CD14-positive monocyte (primary cell): Measurements from ENCODE around the gene NAA60. TPM values are rescaled to one million over a fixed set of nuclear protein-coding genes. Genes with fewer than 3 reads are reported as not detected.

Experiments used
- DNase-seq, 3 donors: peaks; one replicate each; pipeline ENCODE4 v3.0.0-alpha.2; 2011 to 2022
- H2AFZ ChIP-seq: 2 replicates; pipeline ENCODE4 v1.6.0; 2012; ENCODE audit warnings: mild to moderate bottlenecking, low read depth, low read length, inconsistent platforms; ENCODE audit not compliant: insufficient read depth, poor library complexity, severe bottlenecking
- H3K27ac ChIP-seq, 2 donors: 1 replicate in 1 of 2; 2 replicates in 1 of 2; pipeline ENCODE4 v1.5.1; 2012 to 2013; ENCODE audit warnings: low read length in 2 of 2, control low read depth in 1 of 2, inconsistent platforms in 1 of 2, low read depth in 1 of 2, mild to moderate bottlenecking in 1 of 2
- H3K27me3 ChIP-seq, 2 donors: one replicate each; pipeline versions ENCODE4 v1.6.0 to v1.6.1; 2011 to 2013; ENCODE audit warnings: low read length in 2 of 2; ENCODE audit not compliant: control insufficient read depth in 2 of 2, insufficient read depth in 2 of 2
- H3K36me3 ChIP-seq, 2 donors: replicated peaks in 1 of 2; 1 replicate in 1 of 2; 2 replicates in 1 of 2; pipeline versions ENCODE4 v1.5.1 to v1.6.1; 2012 to 2013; ENCODE audit warnings: low read length in 2 of 2, control low read depth in 1 of 2, inconsistent platforms in 1 of 2, mild to moderate bottlenecking in 1 of 2; ENCODE audit not compliant: insufficient read depth in 2 of 2, control insufficient read depth in 1 of 2
- H3K4me1 ChIP-seq, 2 donors: 1 replicate in 1 of 2; 2 replicates in 1 of 2; pipeline versions ENCODE4 v1.5.1 to v1.6.1; 2012 to 2013; ENCODE audit warnings: low read length in 2 of 2, control low read depth in 1 of 2, inconsistent platforms in 1 of 2, mild to moderate bottlenecking in 1 of 2, moderate library complexity in 1 of 2; ENCODE audit not compliant: insufficient read depth in 2 of 2, control insufficient read depth in 1 of 2
- H3K4me2 ChIP-seq: replicated peaks from 2 replicates; pipeline ENCODE3; 2012; ENCODE audit warnings: low read length, moderate library complexity, mild to moderate bottlenecking; ENCODE audit not compliant: poor library complexity, severe bottlenecking; ENCODE audit errors: extremely low read depth
- H3K4me3 ChIP-seq, 3 experiments: fragments of 200-600 bp in 1 of 3; sonication (generic) in 1 of 3; replicated peaks in 1 of 3; 1 replicate in 2 of 3; 2 replicates in 1 of 3; pipeline ENCODE4 v1.5.1; 2011 to 2013; ENCODE audit warnings: low read length in 3 of 3, mild to moderate bottlenecking in 3 of 3, control low read depth in 2 of 3, low read depth in 2 of 3, inconsistent platforms in 1 of 3, moderate library complexity in 1 of 3
- H3K79me2 ChIP-seq: 2 replicates; pipeline ENCODE4 v1.6.0; 2012; ENCODE audit warnings: mild to moderate bottlenecking, control low read depth, inconsistent platforms, low read length, moderate library complexity; ENCODE audit not compliant: insufficient read depth
- H3K9ac ChIP-seq: 2 replicates; pipeline ENCODE4 v1.6.0; 2017; ENCODE audit warnings: low read length, mild to moderate bottlenecking; ENCODE audit not compliant: insufficient read depth, poor library complexity, severe bottlenecking
- H3K9me3 ChIP-seq, 2 donors: replicated peaks in 1 of 2; 1 replicate in 1 of 2; 2 replicates in 1 of 2; pipeline versions ENCODE4 v1.5.1 to v1.6.1; 2012 to 2013; ENCODE audit warnings: low read length in 2 of 2, control low read depth in 1 of 2; ENCODE audit not compliant: control insufficient read depth in 1 of 2, insufficient read depth in 1 of 2
- H4K20me1 ChIP-seq: 2 replicates; pipeline ENCODE4 v1.6.0; 2012; ENCODE audit warnings: mild to moderate bottlenecking, low read length, control low read depth, moderate library complexity; ENCODE audit not compliant: insufficient read depth
- H3K27ac Mint-ChIP-seq, 7 donors: one replicate each; pipeline ENCODE4 v1.8.0; 2020; ENCODE audit warnings: mild to moderate bottlenecking in 7 of 7, mixed read lengths in 7 of 7, moderate library complexity in 6 of 7, inconsistent platforms in 2 of 7
- H3K27me3 Mint-ChIP-seq, 3 donors: one replicate each; pipeline ENCODE4 v1.8.0; 2021 to 2022; ENCODE audit warnings: low read depth in 3 of 3, mild to moderate bottlenecking in 3 of 3, mixed read lengths in 3 of 3, moderate library complexity in 3 of 3, inconsistent platforms in 1 of 3
- H3K36me3 Mint-ChIP-seq, 2 donors: one replicate each; pipeline ENCODE4 v1.8.0; 2020; ENCODE audit warnings: mixed read lengths in 2 of 2, inconsistent platforms in 1 of 2, mild to moderate bottlenecking in 1 of 2
- H3K4me1 Mint-ChIP-seq: one replicate; pipeline ENCODE4 v1.8.0; 2020; ENCODE audit warnings: mild to moderate bottlenecking, mixed read lengths
- H3K4me3 Mint-ChIP-seq, 2 donors: one replicate each; pipeline ENCODE4 v1.8.0; 2020; ENCODE audit warnings: mild to moderate bottlenecking in 2 of 2, mixed read lengths in 2 of 2, moderate library complexity in 1 of 2
- H3K9me3 Mint-ChIP-seq, 7 donors: one replicate each; pipeline ENCODE4 v1.8.0; 2020 to 2022; ENCODE audit warnings: mixed read lengths in 7 of 7, mild to moderate bottlenecking in 6 of 7, moderate library complexity in 6 of 7, inconsistent platforms in 2 of 7
- WGBS: methylation state at CpG from one replicate; pipeline ENCODE4 v1.1.5; 2013; ENCODE audit warnings: missing lambda C conversion rate; ENCODE audit not compliant: insufficient coverage; 5-methylcytosine and 5-hydroxymethylcytosine counted together
- intact Hi-C, 2 donors: fragments of 100-400 bp; cut with micrococcal nuclease; formaldehyde crosslinking; loops; one replicate each; pipeline versions ENCODE4 v1.15.0 to v1.15.1; 2023
- polyA minus RNA-seq: library from RNA; depleted of rRNA, polyadenylated mRNA; stranded (reverse); fragments of >200 nt; gene quantifications from 2 replicates; pipeline ENCODE4 v1.2.3, GENCODE V29; 2012
- polyA plus RNA-seq, 3 donors: library from polyadenylated mRNA; depleted of rRNA in 1 of 3; unstranded in 2 of 3; stranded (reverse) in 1 of 3; fragments of 300-500 nt in 2 of 3; fragments of >200 nt in 1 of 3; fragmentation: Illumina TruSeq in 2 of 3; gene quantifications; 1 replicate in 2 of 3; 2 replicates in 1 of 3; pipeline ENCODE4 v1.2.3, GENCODE V29; 2012 to 2021
- total RNA-seq, 12 experiments: library from RNA in 1 of 12; stranded (reverse) in 1 of 12; fragments of 120-200 nt in 1 of 12; gene quantifications; one replicate each; pipeline ENCODE4 v1.2.4 and lab custom pipeline; 2013 to 2026; ENCODE audit warnings: mixed read lengths in 6 of 12, inconsistent platforms in 1 of 12
- TF ChIP-seq, protein P1 (sequence below): fragments of 200-600 bp; IDR thresholded peaks from one replicate; pipeline ENCODE4 v1.8.0; 2022; ENCODE audit warnings: antibody characterized with exemption, mild to moderate bottlenecking

NAA60 gene
- 13.9 TPM for total RNA-seq (2013)
- 10 to 100 TPM; 19.5 to 48.8 (median 29.7) TPM for polyA plus RNA-seq
- polyA minus RNA-seq: 9.1 and 18.2 TPM in 2 replicates
- 5.7 to 34.4 (median 12.7) reads per million in 11 experiments for total RNA-seq (lab: John Stamatoyannopoulos, UW)

DNA sequence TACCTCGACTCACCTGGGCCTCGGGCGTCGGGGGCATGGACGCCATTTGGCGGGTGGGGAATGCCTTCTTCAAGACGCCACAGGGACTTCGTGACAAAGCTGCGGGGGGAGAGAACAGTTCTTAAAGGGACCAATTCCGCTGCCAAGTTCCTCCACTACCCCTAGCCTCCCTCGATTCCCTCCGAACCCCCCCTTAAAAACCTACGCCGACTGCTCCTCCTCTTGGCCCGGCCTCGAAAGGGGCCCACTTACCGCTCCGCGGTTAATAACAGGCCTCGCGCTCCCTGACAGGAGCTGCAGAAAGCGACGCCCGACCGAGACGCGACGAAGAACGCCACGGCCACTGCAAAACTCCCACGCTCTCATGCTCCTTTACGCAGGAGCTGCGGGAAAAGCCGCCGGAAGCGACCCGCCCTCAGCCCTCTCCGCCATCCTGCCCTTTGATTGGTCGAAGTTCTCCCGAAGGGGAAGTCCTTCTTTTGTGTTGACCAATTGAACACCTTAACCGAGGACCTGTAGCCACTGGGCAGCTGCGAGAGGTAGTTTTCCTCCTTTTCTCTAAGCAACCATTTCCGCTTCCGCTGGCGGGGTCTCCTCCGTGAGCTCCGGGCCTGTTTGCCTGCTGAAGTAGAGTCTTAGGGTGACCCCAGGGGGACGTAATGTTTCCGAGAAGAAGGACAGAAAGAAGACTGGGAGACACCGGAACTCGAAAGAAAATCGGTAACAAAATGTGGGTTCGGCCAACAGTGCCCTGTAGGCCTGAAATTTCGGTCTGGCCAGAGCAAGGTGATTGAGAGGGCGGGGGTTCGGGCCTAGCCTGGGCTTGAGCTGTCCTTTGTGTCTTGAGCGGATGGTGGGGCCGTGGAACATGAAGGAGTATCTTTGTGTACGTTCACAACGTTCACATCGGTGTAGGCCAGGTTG lies at the start of gene NAA60, which contains the start of gene ZNF597:
Gene NAA60 (plus strand): TSS at position 573 of the 924 bp plus-strand sequence. CDS start 32,548 bp downstream, outside the sequence.
Gene ZNF597 (minus strand): TSS at position 397 of the 924 bp plus-strand sequence. CDS start 351 bp downstream, at position 46.
- Histone ChIP-seq H2AFZ (peak within 1 kb of the TSS; percentile 77), H3K27ac (peak within 1 kb of the TSS; percentile 68 to 79), H3K36me3 (peaks cover 8 to 36% of the 10 kb centered on the region in 2 donors), H3K4me1 (peaks cover 11 to 19% of the 10 kb centered on the region in 2 donors), H3K9ac (peak within 1 kb of the TSS; percentile 70), H3K4me3 (peak within 1 kb of the TSS; percentile 45 to 82 (median 76)), H3K9me3 (peaks cover 23 to 39% of the 10 kb centered on the region in 2 donors), H3K27me3 (no peaks in the 10 kb centered on the region), H3K79me2 (peaks cover 26% of the 10 kb centered on the region), H3K4me2 (peak within 1 kb of the TSS; percentile 93), H4K20me1 (no peaks in the 10 kb centered on the region)
- 45% methylated on average over 56 of the region's 61 CpGs for WGBS
- Mint-ChIP-seq H3K4me3 (peak within 1 kb of the TSS; percentile 96 to 98), H3K36me3 (peaks cover 19 to 42% of the 10 kb centered on the region in 2 donors), H3K9me3 (peaks cover 23 to 59% (median 55%) of the 10 kb centered on the region in 7 donors), H3K27ac (peak within 1 kb of the TSS; percentile 84 to 99 (median 94)), H3K4me1 (peaks cover 11% of the 10 kb centered on the region), H3K27me3 (peaks cover 3 to 9% (median 5%) of the 10 kb centered on the region in 3 donors)
- intact Hi-C loops: loop anchor here (5.0 kb wide), 2 partner anchors 46 to 161 kb away; partner anchors contain the start of gene ZNF263 (in 1 of the 2)
- DNase-seq: peak; percentile 81 to 89 (median 87)
- TF ChIP-seq, protein P1, sequence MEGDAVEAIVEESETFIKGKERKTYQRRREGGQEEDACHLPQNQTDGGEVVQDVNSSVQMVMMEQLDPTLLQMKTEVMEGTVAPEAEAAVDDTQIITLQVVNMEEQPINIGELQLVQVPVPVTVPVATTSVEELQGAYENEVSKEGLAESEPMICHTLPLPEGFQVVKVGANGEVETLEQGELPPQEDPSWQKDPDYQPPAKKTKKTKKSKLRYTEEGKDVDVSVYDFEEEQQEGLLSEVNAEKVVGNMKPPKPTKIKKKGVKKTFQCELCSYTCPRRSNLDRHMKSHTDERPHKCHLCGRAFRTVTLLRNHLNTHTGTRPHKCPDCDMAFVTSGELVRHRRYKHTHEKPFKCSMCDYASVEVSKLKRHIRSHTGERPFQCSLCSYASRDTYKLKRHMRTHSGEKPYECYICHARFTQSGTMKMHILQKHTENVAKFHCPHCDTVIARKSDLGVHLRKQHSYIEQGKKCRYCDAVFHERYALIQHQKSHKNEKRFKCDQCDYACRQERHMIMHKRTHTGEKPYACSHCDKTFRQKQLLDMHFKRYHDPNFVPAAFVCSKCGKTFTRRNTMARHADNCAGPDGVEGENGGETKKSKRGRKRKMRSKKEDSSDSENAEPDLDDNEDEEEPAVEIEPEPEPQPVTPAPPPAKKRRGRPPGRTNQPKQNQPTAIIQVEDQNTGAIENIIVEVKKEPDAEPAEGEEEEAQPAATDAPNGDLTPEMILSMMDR: no peak

- peak overlapping the region; percentile 39 to 80 for H3K27ac ChIP-seq
- peak overlapping the region; percentile 88 for H3K9ac ChIP-seq
- TF ChIP-seq, protein P1: no peak
- Mint-ChIP-seq H3K36me3 (peaks cover 53 to 61% of the 10 kb centered on the region in 2 donors), H3K9me3 (peaks cover 36 to 57% (median 53%) of the 10 kb centered on the region in 7 donors), H3K4me3 (peak overlapping the region; percentile 85 to 96), H3K27ac (peak overlapping the region; percentile 79 to 89 (median 80)), H3K4me1 (peaks cover 25% of the 10 kb centered on the region), H3K27me3 (peaks cover 0 to 4% (median 0%) of the 10 kb centered on the region in 3 donors)
- peaks cover 45 to 46% of the 10 kb centered on the region in 2 donors for H3K9me3 ChIP-seq
- H4K20me1 ChIP-seq: no peaks in the 10 kb centered on the region
- no peak for DNase-seq
- H2AFZ ChIP-seq: peak overlapping the region; percentile 98
- WGBS: under 1% methylated on average over 12 of the region's 18 CpGs
- H3K4me3 ChIP-seq: peak overlapping the region; percentile 72 to 90 (median 86)
- no peaks in the 10 kb centered on the region for H3K27me3 ChIP-seq
- H3K79me2 ChIP-seq: peaks cover 37% of the 10 kb centered on the region
- peaks cover 19 to 30% of the 10 kb centered on the region in 2 donors for H3K4me1 ChIP-seq
- H3K36me3 ChIP-seq: peaks cover 26 to 53% of the 10 kb centered on the region in 2 donors
- peak overlapping the region; percentile 81 for H3K4me2 ChIP-seq
- intact Hi-C loops: loop anchor here (2.0 to 5.0 kb wide), 4 partner anchors 37 to 93 kb away; partner anchors contain the start of genes TIGD7 (in 1 of the 2) and ZNF75A (in 1 of the 2)
Measured at GRCh38 chr16:3400446-3400778, 43.1 kb upstream of the NAA60 start.
